ENCODE measurements around the gene KRT6A. TPM values are rescaled to one million over a fixed set of nuclear protein-coding genes. Genes with fewer than 3 reads are reported as not detected.
"Not testable (repeated sequence)": the region's sequence is repeated elsewhere in the genome, so short reads cannot be mapped to it uniquely, and the experiment has no call there.

KRT6A gene
- polyA plus RNA-seq, 3 donors, result not detected

GRCh38 chr12:52501490-52501889, 8.4 kb upstream of the KRT6A start:
- DNase-seq, result no peak
- intact Hi-C loops (cut with micrococcal nuclease), result no loop called here
- peaks cover 0 to 17% (median 9%) of the 10 kb centered on the region in 7 donors for H3K9me3 Mint-ChIP-seq
- Histone ChIP-seq H4K20me1 (ENCODE audit: insufficient read depth, low read length) (no peaks in the 10 kb centered on the region), H3K27ac (ENCODE audit: low read depth in 1 of 2, low read length in 2 of 2) (no peak overlapping the region), H3K4me2 (replicated peaks; ENCODE audit: extremely low read depth, low read length, poor library complexity, severe bottlenecking) (no peak overlapping the region), H3K4me1 (ENCODE audit: control insufficient read depth in 1 of 2, insufficient read depth in 2 of 2, low read length in 2 of 2) (no peaks in the 10 kb centered on the region), H2AFZ (ENCODE audit: insufficient read depth, low read depth, low read length, poor library complexity, severe bottlenecking) (no peak overlapping the region), H3K27me3 (ENCODE audit: control insufficient read depth in 2 of 2, insufficient read depth in 2 of 2, low read length in 2 of 2) (no peaks in the 10 kb centered on the region), H3K9ac (ENCODE audit: insufficient read depth, low read length, poor library complexity, severe bottlenecking) (no peak overlapping the region), H3K79me2 (ENCODE audit: insufficient read depth, low read length) (no peaks in the 10 kb centered on the region), H3K4me3 (replicated peaks in 1 of 3; ENCODE audit: low read depth in 2 of 3, low read length in 3 of 3) (no peak overlapping the region), H3K9me3 (replicated peaks in 1 of 2; ENCODE audit: control insufficient read depth in 1 of 2, insufficient read depth in 1 of 2, low read length in 2 of 2) (peaks cover 0 to 8% of the 10 kb centered on the region in 2 donors), H3K36me3 (replicated peaks in 1 of 2; ENCODE audit: control insufficient read depth in 1 of 2, insufficient read depth in 2 of 2, low read length in 2 of 2) (no peaks in the 10 kb centered on the region)
- TF ChIP-seq CTCF (IDR thresholded peaks at IDR 0.05), result no peak
- H3K4me1 Mint-ChIP-seq, result no peaks in the 10 kb centered on the region
- H3K27me3 Mint-ChIP-seq (ENCODE audit: low read depth in 3 of 3), result peaks cover 3 to 18% (median 9%) of the 10 kb centered on the region in 3 donors
- H3K36me3 Mint-ChIP-seq, result no peaks in the 10 kb centered on the region
- H3K27ac Mint-ChIP-seq, result no peak overlapping the region
- WGBS (ENCODE audit: insufficient coverage), result 98% methylated on average over 6 of the region's 7 CpGs
- H3K4me3 Mint-ChIP-seq, result no peak overlapping the region

- intact Hi-C loops (cut with micrococcal nuclease), result not testable (repeated sequence)
- peaks cover 4 to 18% (median 4%) of the 10 kb centered on the region in 3 donors for H3K27me3 Mint-ChIP-seq (ENCODE audit: low read depth in 3 of 3)
Observed at GRCh38 chr12:52500574-52500973, 7.5 kb upstream of the KRT6A start.

More at GRCh38 chr12:52500574-52500973, 7.5 kb upstream of the KRT6A start:
- not testable (repeated sequence) for H3K4me1 Mint-ChIP-seq; H3K4me1 ChIP-seq (ENCODE audit: control insufficient read depth in 1 of 2, insufficient read depth in 2 of 2, low read length in 2 of 2); H3K27ac ChIP-seq (ENCODE audit: low read depth in 1 of 2, low read length in 2 of 2); H3K4me3 ChIP-seq (replicated peaks in 1 of 3; ENCODE audit: low read depth in 2 of 3, low read length in 3 of 3); H3K36me3 Mint-ChIP-seq; H3K36me3 ChIP-seq (replicated peaks in 1 of 2; ENCODE audit: control insufficient read depth in 1 of 2, insufficient read depth in 2 of 2, low read length in 2 of 2); H3K9me3 ChIP-seq (replicated peaks in 1 of 2; ENCODE audit: control insufficient read depth in 1 of 2, insufficient read depth in 1 of 2, low read length in 2 of 2); H4K20me1 ChIP-seq (ENCODE audit: insufficient read depth, low read length); H3K27me3 ChIP-seq (ENCODE audit: control insufficient read depth in 2 of 2, insufficient read depth in 2 of 2, low read length in 2 of 2); H3K9ac ChIP-seq (ENCODE audit: insufficient read depth, low read length, poor library complexity, severe bottlenecking); DNase-seq; H3K4me2 ChIP-seq (replicated peaks; ENCODE audit: extremely low read depth, low read length, poor library complexity, severe bottlenecking); H2AFZ ChIP-seq (ENCODE audit: insufficient read depth, low read depth, low read length, poor library complexity, severe bottlenecking); H3K79me2 ChIP-seq (ENCODE audit: insufficient read depth, low read length); H3K4me3 Mint-ChIP-seq; H3K27ac Mint-ChIP-seq
- 95% methylated on average over 6 of the region's 6 CpGs for WGBS (ENCODE audit: insufficient coverage)
- peaks cover 0 to 17% (median 9%) of the 10 kb centered on the region in 7 donors for H3K9me3 Mint-ChIP-seq
